IPS DF 4.7 (cell line): Measurements from ENCODE around the gene SMPDL3A.

Source experiments
- DNase-seq: peaks from one replicate; pipeline ENCODE4 v3.0.0-alpha.2; 2013; ENCODE audit warnings: low spot score; ENCODE audit errors: extremely low read depth

Gene SMPDL3A

DNA sequence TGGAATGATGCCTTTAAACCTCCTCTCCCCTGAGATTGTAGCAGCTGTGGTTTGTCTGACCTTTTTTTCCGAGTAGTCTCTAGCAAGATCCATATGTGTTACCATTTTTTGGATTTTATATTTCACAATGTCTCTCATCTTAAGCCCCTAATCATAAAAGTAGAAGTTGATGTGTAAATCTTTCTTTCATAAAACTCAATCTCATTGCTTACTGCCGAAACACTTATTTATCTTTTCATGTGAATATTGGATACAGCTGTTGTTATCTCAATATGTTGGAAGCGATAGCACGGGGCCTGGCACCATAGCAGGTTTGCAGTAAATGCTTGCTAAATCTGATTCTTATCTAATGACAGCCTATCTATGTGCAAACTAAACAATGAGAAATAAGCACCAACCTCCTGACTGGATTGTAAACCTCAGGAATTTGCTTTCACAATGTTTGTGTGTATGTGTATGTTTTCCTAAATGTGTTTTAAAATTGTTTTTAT lies 14.2 kb downstream of the SMPDL3A start:
- DNase-seq: no peak

DNA sequence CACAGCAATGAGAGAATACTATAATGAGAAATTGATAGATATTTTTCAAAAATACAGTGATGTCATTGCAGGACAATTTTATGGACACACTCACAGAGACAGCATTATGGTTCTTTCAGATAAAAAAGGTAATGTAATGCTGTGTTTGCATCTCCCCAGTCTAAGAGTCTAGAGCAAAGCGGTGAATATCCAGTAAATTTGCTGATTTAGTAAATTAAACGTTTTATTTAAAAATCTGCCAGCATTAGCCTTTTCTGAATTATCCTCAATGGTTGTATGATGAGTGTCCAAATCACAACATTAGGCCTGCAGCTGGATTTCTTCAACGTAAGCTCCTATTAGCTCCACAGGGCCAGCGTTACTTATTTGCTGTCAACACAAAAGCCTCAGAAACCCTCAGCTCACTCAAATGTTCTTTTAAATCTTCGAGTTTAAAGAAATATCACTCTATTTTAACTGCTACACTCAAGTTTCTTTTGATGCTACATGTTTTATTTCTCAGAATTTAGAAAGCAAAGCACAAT lies 16.0 kb downstream of the SMPDL3A start:
- DNase-seq: no peak

DNA sequence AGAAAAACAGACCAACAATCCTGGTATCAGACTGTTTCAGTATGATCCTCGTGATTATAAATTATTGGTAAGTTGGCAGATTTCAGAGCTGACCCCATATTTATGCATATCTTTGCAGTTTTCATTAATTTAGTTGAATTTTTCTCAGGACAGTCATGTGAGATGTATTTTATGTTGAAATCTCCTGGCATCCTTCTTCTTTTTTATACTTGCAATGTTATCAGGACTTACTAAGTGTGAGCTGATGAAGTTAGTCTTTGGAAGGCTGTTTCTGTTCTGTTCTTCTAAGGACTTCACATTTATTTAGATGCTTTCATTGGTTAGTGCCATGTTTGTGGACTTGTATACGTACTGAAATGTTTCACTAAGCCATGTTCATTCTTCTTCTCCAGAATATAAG lies 17.2 kb downstream of the SMPDL3A start:
- no peak for DNase-seq

DNA sequence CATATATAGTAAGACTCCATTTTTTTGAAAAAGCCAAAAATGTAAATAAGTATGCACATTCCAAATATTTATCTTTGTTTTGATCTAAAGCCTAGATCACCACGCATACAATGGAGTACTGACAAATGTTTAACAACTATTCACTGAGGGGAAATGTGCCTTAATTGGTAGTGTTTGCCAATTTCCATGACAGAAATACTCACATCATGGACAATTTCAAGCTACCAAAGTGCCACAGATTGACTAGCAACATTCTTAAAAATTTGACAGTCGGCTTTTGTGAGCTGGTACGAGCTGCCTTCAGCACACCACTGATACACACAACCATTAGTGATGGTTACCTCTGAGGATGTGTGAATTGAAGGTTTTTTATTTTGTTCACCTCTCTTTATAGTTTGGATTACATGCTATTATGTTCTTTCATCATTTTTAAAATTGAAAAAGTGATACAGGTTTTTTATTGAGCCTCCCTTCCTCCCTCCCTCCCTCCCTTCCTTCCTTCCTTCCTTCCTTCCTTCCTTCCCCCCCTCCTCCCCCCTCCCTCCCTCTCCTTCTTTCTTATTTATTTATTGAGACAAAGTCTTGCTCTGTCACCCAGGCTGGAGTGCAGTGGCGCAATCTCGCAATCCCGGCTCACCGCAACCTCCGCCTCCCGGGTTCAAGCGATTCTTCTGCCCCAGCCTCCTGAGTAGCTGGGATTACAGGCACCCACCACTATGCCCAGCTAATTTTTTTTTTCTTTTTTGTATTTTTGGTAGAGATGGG lies 19.2 kb downstream of the SMPDL3A start:
- no peak for DNase-seq

DNA sequence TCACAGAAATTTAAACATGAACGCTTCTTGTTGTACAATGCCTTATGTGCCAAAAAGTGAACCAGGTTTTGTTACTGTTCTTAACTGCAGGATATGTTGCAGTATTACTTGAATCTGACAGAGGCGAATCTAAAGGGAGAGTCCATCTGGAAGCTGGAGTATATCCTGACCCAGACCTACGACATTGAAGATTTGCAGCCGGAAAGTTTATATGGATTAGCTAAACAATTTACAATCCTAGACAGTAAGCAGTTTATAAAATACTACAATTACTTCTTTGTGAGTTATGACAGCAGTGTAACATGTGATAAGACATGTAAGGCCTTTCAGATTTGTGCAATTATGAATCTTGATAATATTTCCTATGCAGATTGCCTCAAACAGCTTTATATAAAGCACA lies 19.9 kb downstream of the SMPDL3A start:
- DNase-seq: no peak

DNA sequence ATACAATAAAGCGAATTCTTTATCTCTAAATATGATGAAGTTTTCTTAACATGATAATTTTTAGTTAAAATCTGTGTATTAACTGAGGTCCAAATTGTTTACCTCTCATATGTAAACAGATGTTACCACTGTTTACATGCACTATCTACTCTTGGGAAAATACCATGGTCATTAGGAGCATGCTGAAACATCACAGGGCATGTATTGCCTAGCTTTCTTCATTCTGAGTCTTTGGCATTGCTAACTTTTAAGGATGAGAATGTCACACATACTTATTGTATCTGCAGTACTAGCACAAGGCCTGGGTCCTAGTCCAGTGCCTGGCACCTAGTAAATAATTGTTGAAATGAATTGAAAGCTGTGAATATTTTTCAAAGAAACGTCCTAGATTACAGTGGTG lies 20.6 kb downstream of the SMPDL3A start:
- DNase-seq: no peak

DNA sequence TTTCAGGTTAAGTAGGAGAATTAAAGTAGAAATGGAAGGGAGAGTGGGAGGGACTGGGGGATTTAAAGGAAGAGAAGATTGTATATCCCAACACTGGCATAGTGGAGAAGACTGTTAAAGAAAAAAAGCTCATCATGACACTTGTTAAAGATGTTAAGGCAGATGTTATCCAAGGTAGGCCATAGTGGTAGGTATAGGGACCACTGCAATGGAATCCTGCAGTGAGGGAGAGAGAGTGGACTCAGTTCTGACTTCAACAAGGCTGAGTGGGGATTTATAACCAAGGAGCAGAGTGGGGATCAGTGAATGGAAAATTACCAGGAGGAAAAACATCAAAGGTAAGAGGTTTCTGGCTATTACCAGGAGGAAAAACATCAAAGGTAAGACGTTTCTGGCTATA lies 21.1 kb downstream of the SMPDL3A start:
- DNase-seq: no peak

DNA sequence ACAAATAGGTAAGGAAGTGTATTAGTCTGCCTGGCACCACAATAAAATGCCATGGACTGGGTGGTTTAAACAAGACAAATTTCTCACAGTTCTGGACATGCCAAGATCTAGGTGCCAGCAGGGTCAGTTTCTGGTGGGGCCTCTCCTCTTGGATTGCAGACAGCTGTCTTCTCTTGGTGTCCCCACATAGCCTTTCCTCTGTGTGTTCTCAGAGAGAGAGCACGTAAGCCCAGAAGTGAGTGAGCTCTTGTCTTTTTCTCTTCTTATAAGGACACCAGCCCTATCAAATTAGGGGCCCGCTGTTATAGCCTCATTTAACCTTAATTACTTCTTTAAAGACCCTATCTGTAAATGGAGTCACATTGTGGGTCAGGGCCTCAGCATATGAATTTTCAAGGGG lies 28.3 kb downstream of the SMPDL3A start:
- DNase-seq: no peak

DNA sequence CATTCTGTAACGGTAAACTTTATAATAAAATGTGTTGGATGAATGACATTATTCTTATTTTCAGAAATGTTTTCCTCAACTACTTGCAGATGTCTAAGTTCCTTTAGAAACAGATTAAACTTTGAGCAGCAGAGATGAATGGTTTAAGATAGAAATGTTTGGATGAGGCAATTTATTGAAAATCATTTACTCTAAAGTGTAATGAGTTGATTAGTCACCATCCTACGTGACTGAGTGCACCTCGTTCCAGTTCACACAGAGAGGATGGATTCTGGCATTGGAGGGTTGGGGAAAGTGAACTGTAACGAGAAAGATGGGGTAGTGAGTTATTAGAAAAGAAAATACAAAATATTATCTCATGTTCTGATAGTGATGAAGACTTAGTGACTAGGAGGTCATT lies 28.7 kb downstream of the SMPDL3A start:
- no peak for DNase-seq

DNA sequence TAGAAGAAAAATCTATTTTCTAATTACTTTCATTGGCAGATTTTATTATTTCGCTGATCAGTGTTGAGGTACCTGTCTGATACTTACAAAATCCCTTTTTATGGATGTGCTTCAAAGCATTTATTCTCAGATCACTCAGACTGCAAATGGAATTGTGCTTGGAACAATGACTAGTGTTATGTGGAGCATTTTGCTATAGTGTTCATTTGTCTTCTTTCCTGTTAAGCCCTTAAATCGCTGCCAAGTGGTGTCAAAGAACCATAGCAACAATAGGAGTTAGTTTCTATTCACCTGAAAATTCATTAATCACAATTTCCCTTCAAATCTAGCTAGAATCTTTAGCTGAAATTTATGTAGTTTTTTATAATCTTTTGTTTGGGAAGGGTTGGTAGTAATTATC lies 29.8 kb downstream of the SMPDL3A start:
- DNase-seq: no peak

DNA sequence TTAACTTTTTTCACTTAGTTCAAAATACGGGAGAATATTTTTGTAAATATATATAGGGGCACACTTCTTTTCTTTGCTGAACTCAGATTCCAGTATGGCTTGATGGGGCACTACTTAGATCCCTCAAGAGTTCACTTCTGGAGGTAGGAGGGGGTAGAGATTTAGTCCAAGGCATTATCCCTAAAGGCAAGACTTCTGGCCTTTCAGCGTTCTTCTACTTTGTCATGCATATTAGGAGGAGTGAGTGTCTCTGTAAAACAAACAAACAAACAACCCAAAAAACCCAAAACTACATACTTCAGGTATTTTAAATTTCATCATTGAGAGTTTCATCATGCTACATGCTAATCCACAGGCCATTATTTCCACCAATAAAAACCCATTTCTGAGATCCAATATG lies 32.0 kb downstream of the SMPDL3A start:
- DNase-seq: no peak

DNA sequence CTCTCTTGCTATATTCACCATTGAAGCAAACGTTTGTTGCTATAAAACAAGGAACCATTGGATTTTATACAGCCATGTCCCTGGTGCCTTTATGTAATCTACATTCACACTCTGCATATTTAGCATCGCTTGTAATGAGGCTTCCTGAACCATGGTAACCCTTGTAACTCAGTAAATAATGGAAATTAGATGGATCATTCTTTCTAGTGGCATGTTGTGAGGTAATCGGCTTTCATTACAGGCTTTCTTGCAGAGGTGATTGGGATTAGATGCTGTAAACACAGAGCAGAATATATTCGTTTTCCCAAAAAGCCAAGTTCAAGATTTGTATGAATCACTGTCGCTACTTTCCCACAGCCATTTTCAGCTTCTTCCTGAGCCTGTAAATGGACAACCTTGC lies 36.1 kb downstream of the SMPDL3A start:
- DNase-seq: no peak

DNA sequence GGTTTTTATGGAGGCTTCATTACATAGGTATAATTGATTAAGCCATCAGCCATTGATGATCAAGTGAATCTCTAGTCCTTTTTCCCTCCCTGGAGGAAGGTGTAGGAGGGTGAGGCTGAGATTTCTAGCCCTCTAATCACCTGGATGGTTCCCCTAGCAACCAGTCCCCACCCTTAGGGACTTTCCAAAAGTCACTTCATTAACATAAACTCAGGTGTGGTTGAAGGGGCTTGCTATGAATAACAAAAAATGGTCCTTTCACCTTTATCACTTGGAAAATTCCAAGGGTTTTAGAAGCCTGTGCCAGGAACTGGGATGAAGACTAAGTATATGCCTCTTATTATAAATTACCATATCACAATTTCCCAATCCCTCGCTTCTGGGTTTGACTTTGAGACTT lies 40.4 kb downstream of the SMPDL3A start:
- no peak for DNase-seq

DNA sequence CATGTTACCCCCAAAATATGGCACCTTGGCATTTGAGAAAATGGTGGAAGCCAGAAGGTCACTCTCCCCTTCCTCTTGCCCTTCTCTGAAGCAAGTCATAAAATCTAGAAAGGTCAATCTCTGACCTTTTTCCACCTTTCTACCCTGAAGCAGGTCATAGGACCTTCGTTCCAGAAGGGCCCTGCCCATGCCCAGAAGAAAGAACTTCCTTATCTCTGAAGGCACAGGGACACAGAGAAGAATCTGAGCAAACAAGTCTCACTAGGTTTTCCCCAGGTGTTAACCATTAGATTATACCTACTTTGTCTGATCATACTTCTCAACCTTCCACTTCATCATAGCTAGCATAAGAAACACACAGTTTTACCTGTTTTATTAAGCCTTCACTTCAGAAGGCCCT lies 42.5 kb downstream of the SMPDL3A start:
- DNase-seq: no peak

DNA sequence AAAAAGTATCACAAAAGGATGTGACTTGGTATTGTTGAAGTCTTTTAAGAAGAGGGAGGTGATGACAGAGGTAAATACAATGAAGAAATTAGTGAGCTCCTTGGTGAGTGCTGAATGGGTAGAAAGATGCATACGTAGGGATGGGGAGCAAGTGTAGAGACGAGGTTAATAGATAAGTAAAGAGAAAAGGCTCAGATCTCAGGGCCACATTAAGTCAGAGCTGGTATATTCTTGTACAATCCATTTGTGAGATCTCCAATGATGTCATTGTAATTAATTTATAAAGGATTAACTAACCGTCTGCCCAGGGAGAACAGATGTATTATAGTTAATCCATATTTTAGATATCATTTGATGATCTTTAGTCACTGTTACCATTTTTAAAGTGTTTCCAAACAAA lies 43.4 kb downstream of the SMPDL3A start:
- no peak for DNase-seq

DNA sequence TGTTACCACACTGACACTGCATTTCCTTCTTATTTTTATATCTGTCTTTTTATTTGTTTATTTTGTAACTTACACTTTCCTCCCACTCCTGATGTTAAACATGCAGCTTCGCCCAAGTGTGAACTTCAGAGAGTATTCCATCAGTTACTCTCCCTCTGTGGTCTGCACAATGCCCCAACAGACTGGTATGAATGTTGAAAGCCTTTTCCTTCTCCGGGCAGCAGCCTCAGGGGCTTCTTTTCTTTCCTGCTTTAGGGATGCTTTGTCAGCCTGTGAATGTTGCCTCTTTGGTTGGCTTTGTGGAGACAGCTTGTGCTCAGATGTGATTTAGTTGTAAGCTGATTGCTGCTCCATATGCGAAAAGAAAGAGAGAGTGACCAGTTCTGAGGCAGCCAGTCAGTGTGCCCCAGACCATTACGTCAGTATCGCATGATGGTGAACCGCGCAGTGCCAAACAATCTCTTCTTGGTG lies 44.0 kb downstream of the SMPDL3A start:
- DNase-seq: no peak

DNA sequence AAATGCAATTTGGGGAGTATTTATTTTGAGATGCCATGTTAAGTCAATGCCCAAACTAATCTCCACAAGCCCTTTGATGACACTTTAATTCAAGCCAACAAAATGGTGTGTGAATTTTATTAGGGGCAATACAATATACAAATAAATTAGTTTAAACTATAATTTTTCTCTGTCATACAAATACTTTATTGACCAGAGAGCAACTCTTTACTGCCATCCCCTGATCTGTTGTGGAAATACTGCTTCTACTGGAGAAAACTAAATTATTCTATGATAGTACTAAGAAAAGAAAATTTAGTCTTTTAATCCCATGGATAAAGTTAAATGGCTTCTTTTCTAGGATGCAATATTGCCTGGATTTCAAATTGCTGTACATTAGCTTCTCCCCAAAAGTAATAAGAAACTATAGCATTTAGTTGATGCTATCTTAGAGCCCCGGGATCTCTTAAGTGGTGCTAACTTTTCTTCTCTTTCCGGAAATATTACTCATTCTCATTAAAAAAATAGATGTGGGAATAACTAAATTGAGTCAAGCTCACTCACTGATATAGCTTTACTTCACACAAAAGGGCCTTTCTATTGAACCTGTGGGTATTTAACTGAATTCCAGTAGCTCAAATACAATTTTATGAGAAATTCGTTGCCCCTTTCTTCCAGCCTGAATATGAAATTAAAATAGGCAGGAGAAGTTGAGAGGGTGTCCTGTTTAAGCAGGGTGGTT lies 49.2 kb downstream of the SMPDL3A start:
- DNase-seq: no peak

DNA sequence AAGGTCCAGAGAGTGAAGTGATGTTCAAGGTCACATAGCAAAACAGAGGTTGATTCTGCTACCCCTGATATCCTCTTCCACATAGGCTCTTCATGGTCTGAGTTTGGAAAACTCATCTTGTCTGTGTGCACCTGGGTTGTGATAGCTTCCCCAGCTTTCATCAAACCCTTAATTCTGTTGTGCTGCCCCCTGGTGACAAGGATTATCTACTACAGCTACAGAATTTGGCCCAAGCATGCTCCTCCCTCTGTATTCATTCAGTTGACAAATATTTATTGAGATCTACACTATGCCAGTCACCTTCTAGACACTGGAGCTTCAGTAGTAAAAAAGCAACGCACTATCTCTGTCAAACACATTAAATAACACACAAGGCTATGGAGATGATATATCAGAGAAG lies 50.4 kb downstream of the SMPDL3A start:
- DNase-seq: no peak

DNA sequence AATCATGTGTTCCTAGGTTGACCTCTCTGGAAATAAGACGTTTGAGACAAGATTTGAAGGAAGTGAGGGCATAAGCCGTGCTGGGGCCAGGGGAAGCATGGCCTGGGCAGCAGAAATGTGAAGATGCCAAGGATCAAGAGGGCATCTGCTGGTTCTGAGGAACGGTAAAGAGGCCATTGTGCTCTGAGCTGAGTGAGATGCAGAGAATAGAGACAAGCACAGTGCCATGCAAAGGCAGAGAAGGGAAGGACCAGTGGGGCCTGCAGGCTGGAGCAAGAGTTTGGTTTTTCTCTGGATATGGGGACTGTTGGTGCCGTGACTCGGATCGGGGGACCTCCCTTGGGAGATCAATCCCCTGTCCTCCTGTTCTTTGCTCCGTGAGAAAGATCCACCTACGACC lies 50.8 kb downstream of the SMPDL3A start:
- DNase-seq: no peak

DNA sequence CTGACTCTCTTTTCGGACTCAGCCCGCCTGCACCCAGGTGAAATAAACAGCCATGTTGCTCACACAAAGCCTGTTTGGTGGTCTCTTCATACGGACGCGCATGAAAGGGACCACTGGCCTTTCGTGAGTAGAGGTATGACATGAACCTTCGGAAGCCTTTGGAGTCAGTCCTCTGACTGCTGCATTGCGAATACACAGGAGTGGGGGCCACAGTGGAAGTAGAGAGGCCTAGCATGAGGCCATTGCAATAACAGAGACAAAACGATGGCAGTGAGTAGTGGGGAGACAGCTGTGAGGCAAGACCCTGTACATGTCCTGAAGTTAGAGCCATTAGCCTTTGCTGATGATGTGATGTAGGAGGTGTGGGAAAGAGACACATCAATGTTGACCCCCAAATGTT lies 56.4 kb downstream of the SMPDL3A start:
- no peak for DNase-seq

DNA sequence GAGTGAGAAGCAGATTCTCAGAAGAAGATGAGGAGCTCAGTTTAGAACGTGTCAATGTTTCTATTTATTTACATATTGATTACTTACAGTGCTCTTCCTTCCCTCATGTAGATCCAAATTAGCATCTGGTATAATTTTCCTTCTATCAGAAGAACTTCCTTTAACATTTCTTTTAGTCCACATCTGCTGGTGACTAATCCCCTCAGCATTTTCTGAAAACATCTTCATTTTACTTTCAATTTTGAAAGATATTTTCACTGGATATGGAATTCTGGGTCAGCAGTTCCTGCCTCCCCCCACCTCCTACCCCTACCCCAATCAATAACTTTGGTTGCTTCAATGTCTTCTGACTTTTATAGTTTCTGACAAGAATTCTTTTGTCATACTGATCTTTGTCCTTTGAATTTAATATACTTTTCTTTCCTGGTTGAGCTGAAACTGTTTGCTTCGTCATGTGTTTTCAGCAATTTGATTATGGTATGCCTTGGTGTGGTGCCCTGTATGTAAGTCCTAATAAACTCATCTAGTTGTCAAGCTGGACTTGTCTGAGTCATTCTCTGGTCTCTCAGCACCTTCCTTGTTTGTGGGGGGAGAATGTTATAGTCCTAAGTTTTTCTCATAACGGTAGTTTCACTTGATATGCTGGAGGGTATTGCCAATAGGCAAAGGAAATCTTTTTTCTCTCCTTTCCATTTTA lies 57.0 kb downstream of the SMPDL3A start:
- no peak for DNase-seq
